Fibroblast of villous mesenchyme (primary cell): Measurements from ENCODE around the gene MED9. TPM values are rescaled to one million over a fixed set of nuclear protein-coding genes. Genes with fewer than 3 reads are reported as not detected.
A peak's percentile ranks its signal among the peaks of the same experiment; 100 is the strongest.

ENCODE experiments used
- DNase-seq: peaks from one replicate; pipeline ENCODE4 v3.0.0-alpha.2; 2010; ENCODE audit warnings: low read depth
- H3K4me3 ChIP-seq: 2 replicates; pipeline ENCODE4 v1.5.1; 2011; ENCODE audit warnings: low read depth, mild to moderate bottlenecking, low read length
- total RNA-seq: library from RNA; depleted of rRNA; stranded (reverse); fragments of >200 nt; gene quantifications from 2 replicates; pipeline ENCODE4 v1.2.3, GENCODE V29; 2012
- TF ChIP-seq, protein P1 (sequence below): IDR thresholded peaks from 2 replicates; pipeline ENCODE4 v1.5.1; 2012; ENCODE audit warnings: low read depth, mild to moderate bottlenecking, low read length; ENCODE audit not compliant: insufficient read depth

MED9 gene
- total RNA-seq, 1 donor: 11.2 TPM

DNA sequence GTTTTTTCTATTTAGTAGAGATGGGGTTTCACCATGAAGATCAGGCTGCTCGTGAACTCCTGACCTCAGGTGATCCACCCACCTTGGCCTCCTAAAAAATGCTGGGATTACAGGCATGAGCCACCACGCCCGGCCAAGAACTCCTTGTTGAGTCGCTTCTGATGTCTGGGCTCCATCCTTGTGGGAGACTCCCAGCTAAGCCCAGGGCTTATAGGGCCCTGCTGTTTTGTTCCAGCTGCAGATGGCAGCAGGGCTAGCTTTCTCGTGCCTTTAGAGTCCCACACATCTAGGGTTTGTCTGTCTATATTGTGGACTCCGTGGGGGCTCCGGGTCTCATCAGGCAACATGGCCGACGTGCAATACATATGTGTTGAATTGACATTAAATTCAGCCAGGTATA, 39.3 kb upstream of the MED9 start:
- no peak for DNase-seq
- TF ChIP-seq, protein P1, sequence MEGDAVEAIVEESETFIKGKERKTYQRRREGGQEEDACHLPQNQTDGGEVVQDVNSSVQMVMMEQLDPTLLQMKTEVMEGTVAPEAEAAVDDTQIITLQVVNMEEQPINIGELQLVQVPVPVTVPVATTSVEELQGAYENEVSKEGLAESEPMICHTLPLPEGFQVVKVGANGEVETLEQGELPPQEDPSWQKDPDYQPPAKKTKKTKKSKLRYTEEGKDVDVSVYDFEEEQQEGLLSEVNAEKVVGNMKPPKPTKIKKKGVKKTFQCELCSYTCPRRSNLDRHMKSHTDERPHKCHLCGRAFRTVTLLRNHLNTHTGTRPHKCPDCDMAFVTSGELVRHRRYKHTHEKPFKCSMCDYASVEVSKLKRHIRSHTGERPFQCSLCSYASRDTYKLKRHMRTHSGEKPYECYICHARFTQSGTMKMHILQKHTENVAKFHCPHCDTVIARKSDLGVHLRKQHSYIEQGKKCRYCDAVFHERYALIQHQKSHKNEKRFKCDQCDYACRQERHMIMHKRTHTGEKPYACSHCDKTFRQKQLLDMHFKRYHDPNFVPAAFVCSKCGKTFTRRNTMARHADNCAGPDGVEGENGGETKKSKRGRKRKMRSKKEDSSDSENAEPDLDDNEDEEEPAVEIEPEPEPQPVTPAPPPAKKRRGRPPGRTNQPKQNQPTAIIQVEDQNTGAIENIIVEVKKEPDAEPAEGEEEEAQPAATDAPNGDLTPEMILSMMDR: no peak
- no peak overlapping the region for H3K4me3 ChIP-seq

DNA sequence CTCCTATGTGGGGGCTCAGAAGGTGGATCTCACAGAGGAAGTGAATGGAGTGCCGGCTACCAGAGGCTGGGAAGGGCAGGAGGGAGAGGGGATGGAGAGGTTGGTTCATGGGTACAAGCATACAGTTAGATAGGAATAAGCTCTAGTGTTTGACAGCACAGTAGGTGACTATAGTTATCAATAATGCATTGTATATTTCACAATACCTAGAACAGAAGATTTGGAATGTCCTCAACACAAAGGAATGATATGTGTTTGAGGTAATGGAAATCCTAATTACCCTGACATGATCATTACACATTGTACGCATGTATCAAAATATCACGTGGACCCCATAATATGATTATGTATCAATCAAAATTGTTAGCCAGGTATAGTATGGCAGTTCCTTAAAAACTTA, 38.9 kb upstream of the MED9 start:
- TF ChIP-seq, protein P1: no peak
- no peak for DNase-seq
- no peak overlapping the region for H3K4me3 ChIP-seq

DNA sequence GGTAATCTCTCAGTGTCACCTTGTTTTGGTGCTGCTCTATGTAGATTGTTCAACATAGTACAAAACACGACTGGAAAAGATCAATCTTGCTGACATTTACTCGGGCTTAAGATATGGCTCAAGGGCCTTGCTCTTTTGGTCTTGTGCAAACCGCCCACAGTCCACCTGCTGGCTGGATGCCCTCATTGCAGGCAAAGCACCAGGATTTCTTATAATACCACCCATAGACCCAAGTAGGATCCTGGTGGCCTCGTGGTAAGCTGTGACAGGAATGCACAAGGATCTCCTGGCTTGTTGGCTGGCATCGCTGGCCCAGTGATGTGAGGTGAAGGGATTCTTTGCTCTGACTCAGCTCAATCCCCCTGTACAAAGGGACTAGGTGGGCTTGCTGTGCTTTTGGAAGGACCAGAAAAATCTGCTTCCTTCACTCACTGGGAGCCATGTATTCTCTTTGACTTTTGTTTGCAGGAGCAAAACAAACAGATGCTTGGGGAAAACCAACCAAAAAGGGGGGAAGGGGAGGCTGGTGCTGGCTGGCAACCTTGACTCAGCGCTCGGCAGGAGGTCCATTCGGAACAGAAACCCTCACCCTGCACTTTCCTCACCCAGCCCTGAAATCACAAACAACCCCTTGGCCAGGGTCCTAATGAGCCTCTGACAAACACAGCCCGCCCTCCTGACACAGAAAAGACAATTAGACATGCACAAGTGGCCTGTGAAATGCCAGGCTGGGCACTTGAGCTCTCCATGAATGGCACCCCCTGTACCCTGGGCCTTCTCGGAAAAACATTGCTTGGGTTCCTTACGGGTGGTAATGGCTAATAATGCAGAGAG, 36.6 kb upstream of the MED9 start:
- no peak overlapping the region for H3K4me3 ChIP-seq
- TF ChIP-seq, protein P1: peak; percentile 60
- DNase-seq: peak; percentile 56

DNA sequence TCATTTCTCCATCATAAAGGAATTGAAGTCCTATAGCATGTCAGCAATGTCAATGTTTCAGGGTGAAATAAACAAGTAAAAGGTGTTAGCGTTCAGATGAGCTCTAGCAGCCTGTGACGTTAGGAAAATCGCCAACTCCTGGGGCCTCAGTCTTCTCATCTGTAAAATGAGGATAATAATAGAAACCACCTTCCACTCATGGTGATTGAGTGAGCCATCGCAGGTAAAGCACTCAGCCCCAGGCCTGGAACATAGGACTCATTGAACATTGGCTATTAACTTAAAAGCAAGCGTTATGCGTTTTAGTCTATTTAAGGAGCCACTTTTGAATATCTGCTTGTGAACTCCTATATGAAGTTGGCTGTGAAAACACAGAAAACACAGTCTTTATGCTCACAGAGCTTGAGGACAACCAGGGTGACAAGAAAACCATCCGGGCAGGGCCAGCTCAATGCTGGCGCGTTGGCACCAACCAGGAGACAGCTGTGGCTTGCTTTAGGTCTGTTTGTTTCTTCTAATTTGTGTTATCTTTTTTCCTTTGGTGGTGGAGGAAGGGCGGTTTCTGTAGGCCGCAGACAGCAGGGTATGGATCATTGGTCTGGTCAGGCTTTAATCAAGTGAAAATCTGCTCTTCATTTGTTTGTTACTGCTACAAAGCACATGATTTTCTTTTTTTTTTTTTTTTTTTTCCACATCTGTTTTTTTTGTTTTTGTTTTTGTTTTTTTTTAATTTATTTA, 35.7 kb upstream of the MED9 start:
- TF ChIP-seq, protein P1: no peak
- no peak overlapping the region for H3K4me3 ChIP-seq
- peak; percentile 55 for DNase-seq

DNA sequence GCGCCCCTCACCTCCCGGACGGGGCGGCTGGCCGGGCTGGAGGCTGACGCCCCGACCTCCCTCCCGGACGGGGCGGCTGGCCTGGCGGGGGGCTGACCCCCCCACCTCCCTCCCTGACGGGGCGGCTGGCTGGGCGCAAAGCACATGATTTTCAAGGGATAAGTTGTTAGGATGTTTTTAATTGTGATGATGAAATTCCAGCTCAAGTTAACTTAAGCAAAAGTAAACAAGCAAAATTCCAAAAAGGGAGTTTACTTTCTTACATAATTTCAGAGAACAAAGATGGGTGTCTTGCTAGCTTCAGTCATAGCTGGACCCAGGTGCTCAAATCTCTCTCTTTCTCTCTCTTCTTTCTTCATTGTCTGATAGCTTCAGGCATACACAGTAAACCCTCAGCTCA, 33.6 kb upstream of the MED9 start:
- H3K4me3 ChIP-seq: no peak overlapping the region
- DNase-seq: peak; percentile 86
- TF ChIP-seq, protein P1: no peak

DNA sequence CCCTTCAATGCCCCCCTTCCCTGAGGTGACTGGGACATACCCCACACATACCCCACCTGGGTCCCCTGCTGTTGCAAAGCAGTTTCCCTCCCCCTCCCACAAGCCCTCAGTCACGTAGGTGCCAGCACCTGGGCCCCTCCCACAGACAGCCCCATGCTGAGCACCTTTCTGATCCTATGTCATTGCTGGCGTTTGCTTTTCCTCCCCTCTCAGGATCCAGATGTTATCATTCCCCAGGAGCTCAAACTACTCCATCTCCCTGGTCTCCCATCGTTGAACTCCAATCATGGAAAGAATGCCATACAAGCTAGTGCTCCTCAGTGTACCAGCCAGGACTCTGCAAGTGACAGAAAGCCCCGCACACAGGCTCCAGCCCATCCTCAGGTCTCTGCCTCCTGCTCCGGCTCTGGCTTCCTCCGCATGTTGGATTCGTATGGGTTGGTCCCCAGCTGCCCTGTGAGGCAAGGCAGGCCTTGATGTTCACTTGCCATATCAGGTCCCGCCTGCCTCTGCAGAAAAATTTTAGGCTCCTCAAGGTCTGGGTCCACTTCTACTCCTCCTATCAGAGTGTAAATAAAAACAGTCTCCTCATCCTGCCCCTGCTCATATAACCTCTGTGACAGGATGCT, 31.4 kb upstream of the MED9 start:
- no peak for DNase-seq
- TF ChIP-seq, protein P1: no peak
- H3K4me3 ChIP-seq: no peak overlapping the region
